Urothelium cell line (cell line): ENCODE data around the gene IQCB1.
"Not testable (repeated sequence)": the region's sequence is repeated elsewhere in the genome, so short reads cannot be mapped to it uniquely, and the experiment has no call there.

Source experiments
- DNase-seq: peaks from one replicate; pipeline ENCODE4 v3.0.0; 2011; ENCODE audit warnings: low spot score, mixed read lengths
- FAIRE-seq: peaks from 2 replicates; lab custom pipeline; 2011; peaks lifted over from hg19 to GRCh38; lab: Jason Lieb, UNC

The IQCB1 gene

DNA sequence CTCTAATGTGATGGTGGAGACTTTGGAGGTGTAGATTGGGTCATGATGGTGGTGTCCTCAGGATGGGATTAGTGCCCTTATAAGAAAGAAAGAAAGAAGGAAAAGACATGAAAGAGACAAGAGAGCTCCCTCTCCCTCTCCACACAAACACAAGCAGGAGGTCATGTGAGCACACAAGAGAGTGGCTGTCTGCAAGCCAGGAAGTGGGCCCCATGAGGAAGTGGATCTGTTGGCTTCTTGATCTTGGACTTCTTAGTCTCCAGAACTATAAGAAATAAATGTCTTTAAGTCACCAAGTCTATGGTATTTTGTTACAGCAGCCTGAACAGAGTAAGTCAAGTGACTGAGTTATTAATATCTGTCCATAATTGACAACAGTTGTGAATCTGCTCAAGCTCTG is 17.1 kb downstream of the IQCB1 start:
- FAIRE-seq (no peak), DNase-seq (no peak)

DNA sequence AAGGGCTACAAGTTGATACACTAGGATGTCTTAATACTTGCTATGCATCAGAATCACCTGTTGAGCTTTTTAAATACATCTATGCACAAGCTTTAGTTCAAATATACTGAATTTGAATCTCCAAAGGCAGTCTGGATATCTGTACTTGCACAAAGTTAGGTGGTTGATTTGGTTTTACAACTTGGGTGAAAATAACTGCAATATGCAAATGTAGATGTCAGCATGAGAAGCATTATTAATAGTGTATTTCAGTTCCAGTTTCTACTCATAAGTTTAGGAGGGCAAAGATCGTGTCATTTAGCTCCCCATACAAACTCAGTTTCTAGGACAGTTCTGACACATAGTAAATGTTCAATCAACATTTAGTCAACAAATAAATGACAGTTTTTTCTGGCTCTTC is 25.6 kb downstream of the IQCB1 start:
- FAIRE-seq = no peak
- no peak for DNase-seq

DNA sequence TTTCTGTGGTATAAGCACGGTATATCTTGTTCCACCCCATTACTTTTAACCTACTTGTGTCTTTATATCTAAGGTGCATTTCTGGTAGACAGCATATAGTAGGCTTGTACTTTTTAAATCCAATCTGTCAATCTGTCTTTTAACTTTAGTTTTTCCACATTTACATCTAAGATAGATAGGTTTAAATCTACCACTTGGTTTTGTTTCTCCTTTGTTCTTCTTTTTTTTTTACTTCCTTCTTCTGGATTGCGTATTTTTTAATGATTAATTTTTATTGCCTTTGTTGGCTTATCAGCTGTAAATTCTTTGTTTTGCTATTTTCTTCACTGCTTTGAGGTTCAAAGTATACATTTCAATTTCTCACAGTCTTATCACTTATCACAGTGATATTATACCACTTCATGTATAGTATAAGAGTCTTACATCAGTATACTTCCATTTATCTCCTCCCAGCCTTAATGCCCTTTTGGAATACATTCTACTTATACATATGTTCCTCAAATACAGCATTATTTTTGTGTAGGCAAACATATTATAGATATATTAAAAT is 31.0 kb downstream of the IQCB1 start:
- no peak for DNase-seq
- FAIRE-seq = no peak

DNA sequence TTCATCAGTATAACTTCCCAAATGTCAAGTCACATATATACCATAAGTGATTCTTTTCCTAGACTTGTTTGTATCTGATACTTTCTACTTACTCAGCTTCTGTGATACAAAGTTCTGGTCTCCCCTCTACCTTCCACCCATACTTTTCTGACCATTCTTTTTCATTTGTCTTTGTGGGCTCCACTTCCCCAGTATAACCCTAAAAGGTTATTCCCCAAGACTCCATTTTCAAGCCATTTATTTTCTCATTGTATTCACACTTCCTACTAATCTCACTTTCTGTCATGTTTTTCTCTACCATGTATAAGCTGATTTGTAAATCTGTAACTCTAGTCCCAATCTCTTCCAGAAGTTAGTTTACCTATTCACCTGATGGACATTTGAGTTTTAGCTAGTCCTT is 34.0 kb downstream of the IQCB1 start:
- DNase-seq (no peak), FAIRE-seq (no peak)

DNA sequence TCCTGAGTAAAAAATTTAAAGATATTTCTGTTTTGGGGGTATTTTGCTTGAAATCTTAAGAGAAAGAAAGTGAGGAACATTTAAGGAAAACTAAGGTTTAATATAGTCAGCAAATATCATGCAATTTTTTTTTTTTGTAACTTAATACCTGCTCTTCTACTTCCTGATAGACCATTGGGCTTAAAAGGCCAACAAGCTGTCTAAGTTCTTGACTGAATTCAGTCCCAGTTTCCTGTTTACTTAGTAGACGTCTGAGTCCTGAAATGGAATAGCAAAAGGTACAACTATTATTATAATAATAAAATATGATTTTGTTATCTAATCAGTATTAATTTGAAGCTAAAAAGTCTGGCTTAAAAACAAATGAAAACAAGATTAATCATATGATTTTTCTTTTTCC is 37.9 kb downstream of the IQCB1 start:
- no peak for DNase-seq
- no peak for FAIRE-seq

DNA sequence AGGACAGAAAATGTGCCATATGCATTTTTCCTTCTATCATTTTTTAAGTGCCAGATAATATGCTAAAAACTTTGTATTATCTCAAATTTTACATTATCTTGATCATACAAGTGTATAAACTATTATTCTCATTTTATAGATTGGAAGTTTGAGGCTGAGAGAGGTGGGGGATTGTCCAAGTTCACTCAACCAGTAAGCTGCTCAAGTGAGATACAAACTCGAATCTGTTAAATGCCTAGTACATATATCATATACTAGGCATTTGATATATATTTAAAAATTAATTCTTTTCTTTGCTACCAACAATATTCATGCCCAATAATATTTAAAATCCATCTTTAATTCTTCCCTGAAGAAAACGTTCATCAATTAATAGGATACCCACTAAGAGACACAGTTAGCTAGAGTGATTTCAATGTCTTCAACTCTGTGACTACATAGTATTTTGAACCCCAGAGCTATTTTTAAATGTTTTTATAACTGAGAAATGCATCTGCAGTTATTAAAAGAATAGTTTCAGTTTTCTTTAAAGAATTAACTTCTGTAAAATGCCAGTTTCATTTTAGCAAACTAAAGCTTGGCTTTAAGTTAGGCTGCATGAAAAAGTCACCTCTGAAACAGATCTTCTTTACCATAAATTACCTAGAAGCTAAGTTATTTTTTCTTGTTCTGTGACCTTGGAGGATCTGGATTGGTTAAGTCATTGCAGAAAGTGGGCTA is 40.4 kb downstream of the IQCB1 start:
- DNase-seq (no peak), FAIRE-seq (no peak)

DNA sequence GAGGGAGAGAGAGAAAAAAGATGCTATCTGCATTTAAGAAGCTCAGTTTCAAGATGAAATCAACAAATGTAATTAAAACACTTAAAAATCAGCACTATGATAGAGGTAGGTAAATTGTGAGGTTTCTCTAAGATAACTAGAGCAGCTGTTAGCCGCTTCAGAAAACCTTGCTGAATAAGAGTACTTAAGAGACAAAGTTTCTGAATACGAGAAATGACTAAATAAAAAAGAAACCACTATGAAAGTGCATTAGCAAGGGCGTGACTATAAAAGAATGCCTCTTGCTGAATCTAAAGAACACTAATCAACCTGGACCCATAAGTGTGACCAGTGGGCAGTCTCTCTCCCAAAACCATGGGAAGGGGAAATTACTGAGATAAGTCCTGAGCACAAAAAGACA is 41.8 kb downstream of the IQCB1 start:
- DNase-seq = no peak
- no peak for FAIRE-seq

DNA sequence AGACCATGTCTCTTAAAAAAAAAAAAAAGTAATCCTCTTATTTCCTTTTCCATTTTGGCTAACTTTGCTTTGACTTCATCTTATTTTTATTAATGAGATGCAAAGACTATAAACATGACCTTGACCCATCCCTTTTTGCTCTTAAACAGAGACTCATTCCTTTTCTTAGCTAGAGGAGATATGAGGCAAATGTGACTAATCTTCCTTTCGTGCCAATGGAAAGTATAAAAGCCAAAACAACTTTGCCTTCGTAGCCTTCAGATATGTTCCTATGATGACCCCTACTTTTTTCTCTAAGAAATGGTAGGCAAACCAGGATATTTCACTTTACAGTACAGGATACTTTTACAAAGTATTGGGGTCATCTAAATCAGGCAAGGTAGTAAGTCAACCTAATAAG is 48.4 kb downstream of the IQCB1 start:
- DNase-seq = no peak
- no peak for FAIRE-seq

DNA sequence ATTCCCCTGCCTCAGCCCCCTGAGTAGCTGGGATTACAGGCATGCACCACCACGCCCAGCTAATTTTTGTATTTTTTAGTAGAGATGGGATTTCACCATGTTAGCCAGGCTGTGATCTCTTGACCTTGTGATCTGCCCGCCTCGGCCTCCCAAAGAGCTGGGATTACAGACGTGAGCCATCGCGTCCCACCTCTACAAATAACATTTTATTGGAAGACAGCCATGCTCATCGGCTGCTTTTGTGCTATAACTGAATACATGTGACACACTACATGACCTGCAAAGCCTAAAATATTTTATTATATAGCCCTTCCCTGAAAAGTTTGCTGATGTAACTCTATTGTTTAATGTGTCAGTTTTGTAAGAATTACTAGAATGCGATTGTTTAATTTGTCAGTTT is 52.1 kb downstream of the IQCB1 start:
- DNase-seq, FAIRE-seq: not testable (repeated sequence)

DNA sequence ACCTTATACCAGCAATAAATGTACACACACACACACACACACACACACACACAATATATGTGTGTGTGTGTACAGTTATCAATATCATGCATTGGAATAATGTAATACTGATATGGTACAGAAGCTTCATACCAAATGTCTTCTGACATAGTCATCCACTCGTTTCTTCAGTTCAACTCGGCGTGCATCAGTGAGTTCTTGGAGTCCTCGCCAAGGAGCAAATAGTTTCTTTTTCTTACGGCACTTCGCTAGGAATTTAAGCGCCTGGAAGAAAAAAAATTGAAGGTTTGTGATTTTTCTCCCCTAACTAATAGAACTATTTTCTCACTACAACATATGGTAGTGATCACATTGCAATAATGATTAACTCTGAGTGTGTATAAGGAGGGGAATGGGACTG is 53.2 kb downstream of the IQCB1 start:
- no peak for FAIRE-seq
- DNase-seq = no peak

DNA sequence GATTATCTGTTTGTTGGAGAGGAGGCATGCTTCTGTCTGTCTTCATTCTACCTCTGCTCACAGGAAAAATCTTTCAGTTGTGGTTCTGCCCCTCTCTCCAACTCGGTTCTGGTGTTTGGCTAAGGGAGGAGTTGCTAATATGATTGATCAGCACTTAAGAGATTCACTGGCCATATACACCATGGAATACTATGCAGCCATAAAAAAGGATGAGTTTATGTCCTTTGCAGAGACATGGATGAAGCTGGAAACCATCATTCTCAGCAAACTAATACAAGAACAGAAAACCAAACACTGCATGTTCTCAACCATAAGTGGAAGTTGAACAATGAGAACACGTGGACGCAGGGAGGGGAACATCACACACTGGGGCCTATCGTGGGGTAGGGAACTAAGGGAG is 59.8 kb downstream of the IQCB1 start:
- not testable (repeated sequence) for DNase-seq, FAIRE-seq

DNA sequence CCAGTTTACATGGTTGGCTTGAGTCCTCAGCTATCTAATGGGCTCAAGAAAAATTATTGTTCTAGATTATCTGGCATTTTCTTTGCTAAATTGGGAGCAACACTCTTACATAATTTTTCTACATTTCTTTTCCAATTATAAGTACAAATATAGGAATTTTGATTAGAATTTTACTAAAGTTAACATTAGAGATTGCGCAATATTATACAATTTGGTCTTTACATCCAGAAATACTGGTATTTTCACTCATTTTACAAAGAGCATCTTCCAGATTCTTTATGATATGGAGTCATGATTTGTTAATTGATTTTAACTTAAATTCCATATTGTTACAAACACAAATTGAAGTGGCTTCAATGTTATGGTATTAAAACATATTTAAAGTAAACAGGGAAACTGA is 65.6 kb downstream of the IQCB1 start:
- FAIRE-seq (no peak), DNase-seq (no peak)

DNA sequence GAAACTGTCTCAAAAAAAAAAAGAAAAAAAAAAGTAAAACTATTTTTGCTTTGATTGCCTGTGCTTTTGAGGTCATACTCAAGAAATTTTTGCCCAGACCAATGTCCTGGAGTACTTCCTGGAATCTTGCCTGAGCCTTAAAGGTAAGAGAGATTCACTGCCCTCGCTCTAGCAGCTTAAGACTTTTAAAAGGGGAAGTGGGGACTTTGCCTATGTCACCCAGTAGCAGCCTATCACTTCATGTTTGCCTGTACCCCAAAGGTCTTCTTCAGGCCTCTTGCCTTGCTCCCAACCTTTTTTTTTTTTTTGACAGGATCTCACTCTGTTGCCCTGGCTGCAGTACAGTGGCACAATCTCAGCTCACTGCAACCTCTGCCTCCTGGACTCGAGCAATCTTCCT is 66.4 kb downstream of the IQCB1 start:
- FAIRE-seq = no peak
- DNase-seq = no peak

DNA sequence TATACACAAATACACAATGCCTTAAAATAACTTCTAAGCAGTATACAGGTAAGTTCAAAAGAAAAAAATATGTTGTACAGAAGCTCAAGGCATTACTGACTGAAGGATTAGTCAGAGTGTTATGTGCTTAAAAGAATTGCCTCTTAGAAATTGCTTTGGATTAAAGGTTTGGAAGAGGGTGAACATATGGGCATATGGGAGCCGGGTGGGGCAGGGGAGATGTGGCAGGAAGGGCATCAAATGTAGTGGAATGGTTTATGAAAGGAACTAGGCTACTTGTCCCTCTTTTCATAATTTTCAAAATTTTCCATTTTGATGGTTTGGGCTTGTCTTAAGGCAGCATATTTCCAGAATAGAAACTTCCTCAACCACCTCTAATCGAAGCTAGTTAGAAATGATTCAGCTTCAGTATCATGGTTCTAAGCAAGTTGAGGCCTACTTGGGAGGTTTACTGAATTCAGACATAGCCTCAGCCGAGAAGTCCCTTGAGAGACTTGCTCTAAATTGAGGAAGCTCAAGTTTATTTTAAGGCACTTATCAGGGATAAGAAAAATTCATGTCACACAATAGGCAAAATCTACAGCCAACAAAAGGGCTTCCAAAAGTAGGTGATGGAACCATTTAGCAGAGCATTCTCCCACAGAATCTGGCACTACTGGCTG is 75.2 kb downstream of the IQCB1 start:
- no peak for FAIRE-seq
- DNase-seq = no peak

DNA sequence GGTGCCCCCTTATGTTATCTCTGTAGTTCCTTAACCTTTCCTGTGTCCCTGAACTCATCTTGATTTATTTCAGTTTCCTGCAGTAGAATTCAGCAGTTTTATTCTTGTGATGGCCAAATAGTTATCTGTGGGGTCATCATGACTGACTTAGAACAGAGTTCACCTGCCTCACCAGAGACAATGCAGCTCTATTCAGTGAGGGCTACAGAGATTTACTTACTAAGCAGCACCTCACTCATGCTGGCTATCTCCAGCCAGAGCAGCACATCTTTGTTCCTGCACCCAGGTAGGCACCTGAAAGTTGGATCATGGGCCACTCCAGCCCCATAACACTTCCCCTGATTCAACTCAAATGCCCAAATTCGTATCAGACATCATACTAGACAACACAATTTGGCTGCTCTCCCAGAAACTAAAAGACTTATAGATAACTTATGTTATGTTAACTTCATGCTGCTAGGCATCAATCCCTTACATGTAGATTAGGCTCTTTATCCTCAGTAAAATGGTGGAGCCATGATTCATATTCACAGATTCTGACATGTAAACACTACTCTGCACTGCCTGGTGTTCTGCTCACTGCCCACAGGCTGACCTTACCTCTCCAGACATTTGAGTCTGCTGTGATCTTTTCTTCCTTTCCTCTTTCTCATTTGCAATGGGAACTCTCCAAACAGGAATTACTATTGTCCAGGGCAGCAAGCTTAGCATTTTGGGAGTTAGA is 76.0 kb downstream of the IQCB1 start:
- no peak for DNase-seq
- no peak for FAIRE-seq

DNA sequence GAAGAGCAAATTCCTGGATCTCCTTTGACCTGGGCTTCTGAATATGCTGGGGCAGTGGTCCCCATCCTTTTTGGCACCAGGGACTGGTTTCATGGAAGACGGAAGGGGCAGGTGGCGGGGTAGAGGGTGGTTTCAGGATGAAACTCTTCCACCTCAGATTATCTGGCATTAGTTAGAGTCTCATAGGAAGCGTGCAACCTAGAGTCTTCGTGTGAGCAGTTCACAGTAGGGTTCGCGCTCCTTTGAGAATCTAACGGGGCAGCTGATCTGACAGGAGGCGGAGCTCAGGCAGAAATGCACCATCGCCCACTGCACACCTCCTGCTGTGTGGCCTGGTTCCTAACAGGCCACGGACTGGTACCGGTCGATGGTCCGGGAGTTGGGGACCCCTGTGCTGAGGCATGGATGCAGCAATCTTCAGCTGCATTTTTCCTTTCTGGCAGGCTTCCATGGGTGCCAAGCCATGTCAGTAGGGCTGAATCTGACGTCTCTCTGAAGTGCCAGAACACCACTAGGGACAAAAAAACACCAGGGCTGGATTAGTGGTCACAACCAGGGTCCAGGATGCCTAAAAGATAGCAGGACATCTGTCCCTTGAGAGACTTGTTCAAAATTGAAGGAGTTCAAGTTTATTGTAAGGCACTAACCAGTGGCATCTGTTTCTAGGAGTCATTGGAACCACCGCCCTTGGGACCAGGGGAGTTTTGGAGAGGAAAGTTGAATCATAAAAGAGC is 76.9 kb downstream of the IQCB1 start:
- no peak for FAIRE-seq
- no peak for DNase-seq

DNA sequence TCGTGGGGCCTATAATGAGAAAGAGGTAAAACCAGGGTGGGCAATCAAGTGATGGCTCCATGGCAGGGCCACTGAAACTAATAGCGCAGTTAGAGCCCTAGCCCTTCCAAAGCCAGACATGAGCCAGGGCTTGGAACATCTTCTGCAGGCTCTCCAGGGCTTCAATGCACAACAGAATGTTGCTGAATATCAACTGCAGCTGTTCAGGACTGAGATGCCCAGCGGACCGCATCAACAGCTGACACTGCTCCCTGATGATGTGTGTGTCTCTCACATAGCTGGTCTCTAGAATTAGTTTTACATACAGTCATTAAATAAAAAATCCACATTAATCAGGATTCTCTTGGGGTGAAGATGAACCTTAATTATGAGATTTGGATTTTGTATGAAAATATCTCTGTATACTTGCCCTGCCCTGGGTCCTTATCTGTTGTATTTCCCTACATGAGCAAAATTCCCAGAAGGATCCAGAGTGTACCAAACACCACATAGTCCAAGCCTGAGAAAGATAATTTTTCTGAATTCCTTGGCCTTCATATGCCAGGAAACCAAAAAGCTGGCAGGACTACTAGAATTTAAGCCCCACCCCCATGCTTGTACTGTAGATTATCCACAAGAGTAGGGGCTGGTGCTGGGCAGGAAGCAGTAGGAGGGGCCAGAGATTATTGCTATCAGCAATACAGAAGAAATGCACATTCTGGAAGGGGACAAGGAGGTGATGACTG is 77.6 kb downstream of the IQCB1 start:
- FAIRE-seq = no peak
- no peak for DNase-seq

DNA sequence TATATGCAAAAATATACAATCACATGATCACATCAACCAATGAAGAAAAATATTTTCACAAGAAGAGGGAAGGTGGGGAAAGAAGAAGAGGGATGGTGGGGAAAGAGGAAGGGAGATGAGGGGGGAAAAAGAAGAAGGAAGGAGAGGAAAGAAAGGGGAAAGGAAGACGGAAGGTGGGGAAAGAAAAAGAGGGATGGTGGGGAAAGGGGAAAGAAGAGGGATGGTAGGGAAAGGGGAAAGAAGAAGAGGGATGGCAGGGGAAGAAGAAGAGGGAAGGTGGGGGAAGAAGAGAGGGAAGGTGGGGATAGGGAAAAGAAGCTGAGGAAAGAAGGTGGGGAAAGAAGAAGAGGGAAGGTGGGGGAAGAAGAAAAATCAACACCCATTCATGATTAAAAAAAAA is 82.1 kb downstream of the IQCB1 start:
- FAIRE-seq (no peak), DNase-seq (no peak)

DNA sequence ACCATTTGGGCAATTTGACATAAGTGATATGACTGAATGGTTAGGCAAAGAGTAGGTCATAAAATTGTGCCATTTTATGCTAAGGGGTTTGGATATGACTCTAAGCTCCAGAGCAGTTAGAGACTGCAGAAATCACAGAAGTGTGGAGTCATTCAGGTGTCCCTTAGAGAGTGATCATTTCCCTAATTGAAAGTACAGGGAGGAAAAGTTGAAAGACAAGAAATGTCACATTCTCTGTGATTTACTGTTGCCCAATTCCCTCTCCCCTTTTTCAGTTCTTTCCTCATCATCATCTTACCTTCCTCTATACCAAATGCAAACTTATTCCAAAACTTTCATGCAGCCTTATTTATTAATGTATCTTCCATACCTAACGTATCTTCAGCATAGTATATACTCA is 82.6 kb downstream of the IQCB1 start:
- FAIRE-seq (no peak), DNase-seq (no peak)

DNA sequence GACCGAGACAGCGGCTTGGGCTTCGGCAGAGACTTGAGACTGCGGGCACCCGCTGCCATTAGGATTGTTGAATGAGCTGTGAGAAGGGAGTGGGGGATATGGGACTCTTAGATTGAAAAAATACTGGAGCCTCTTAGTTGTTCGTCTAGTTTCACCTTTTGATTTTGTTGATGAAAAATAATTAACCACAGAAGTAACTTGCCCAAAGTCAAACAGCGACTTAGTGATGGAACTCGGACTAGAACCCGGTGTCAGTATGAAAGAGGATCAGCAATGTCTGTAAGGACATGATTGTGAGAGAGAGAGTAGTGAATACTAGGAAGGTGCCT is 84.8 kb downstream of the IQCB1 start:
- FAIRE-seq = no peak

More for the DNA sequence above, 84.8 kb downstream of the IQCB1 start:
- DNase-seq = no peak
